OCI-LY1 (cell line): Measurements from ENCODE around the gene RGS2.

Experiments used
- H2AFZ ChIP-seq: fragments of 200-600 bp; sonication (generic), shearing (Covaris generic); 2 replicates; pipeline ENCODE4 v1.6.0; 2014; ENCODE audit warnings: antibody characterized with exemption, mild to moderate bottlenecking, low read length
- H3F3A ChIP-seq: fragments of 200-600 bp; sonication (generic), shearing (Covaris generic); 2 replicates; pipeline ENCODE4 v1.6.0; 2014; ENCODE audit warnings: mild to moderate bottlenecking, antibody characterized with exemption, low read length, moderate library complexity; ENCODE audit not compliant: insufficient read depth
- H3K27ac ChIP-seq: fragments of 200-600 bp; sonication (generic); 2 replicates; pipeline ENCODE4 v1.5.1; 2014; ENCODE audit warnings: low read length, mixed run types, mild to moderate bottlenecking, low read depth; ENCODE audit not compliant: poor library complexity, severe bottlenecking
- H3K27me3 ChIP-seq: fragments of 200-600 bp; sonication (generic); 2 replicates; pipeline ENCODE4 v1.6.0; 2014; ENCODE audit warnings: antibody characterized with exemption, mild to moderate bottlenecking, low read length, moderate library complexity; ENCODE audit not compliant: insufficient read depth
- H3K36me3 ChIP-seq: fragments of 200-600 bp; sonication (generic); 2 replicates; pipeline ENCODE4 v1.6.1; 2014; ENCODE audit warnings: mild to moderate bottlenecking, antibody characterized with exemption, low read length, moderate library complexity, mixed read lengths; ENCODE audit not compliant: insufficient read depth
- H3K4me1 ChIP-seq: fragments of 200-600 bp; sonication (generic); 2 replicates; pipeline ENCODE4 v1.5.1; 2014; ENCODE audit warnings: mild to moderate bottlenecking, low read length, moderate library complexity; ENCODE audit not compliant: insufficient read depth, severe bottlenecking
- H3K4me2 ChIP-seq: fragments of 200-600 bp; sonication (generic), shearing (Covaris generic); 2 replicates; pipeline ENCODE4 v1.6.1; 2014; ENCODE audit warnings: low read length
- H3K4me3 ChIP-seq: fragments of 200-600 bp; sonication (generic); 2 replicates; pipeline ENCODE4 v1.5.1; 2014; ENCODE audit warnings: low read length, low read depth, mild to moderate bottlenecking, mixed read lengths; ENCODE audit not compliant: poor library complexity, severe bottlenecking
- H3K79me2 ChIP-seq: fragments of 200-600 bp; shearing (Covaris generic); 2 replicates; pipeline ENCODE4 v1.6.1; 2016; ENCODE audit warnings: mixed run types, low read length, mixed read lengths; ENCODE audit not compliant: insufficient read depth
- H3K9ac ChIP-seq: fragments of 200-600 bp; sonication (generic), shearing (Covaris generic); 2 replicates; pipeline ENCODE4 v1.6.1; 2014; ENCODE audit warnings: mild to moderate bottlenecking, low read length, mixed read lengths
- H3K9me2 ChIP-seq: fragments of 200-600 bp; sonication (generic), shearing (Covaris generic); 2 replicates; pipeline ENCODE4 v1.6.1; 2014; ENCODE audit warnings: low read depth, mild to moderate bottlenecking, low read length, mixed read lengths
- H3K9me3 ChIP-seq: fragments of 200-600 bp; shearing (Covaris generic); 2 replicates; pipeline ENCODE4 v1.6.1; 2014; ENCODE audit warnings: low read length, mixed read lengths
- H4K20me1 ChIP-seq: fragments of 200-600 bp; sonication (generic), shearing (Covaris generic); 2 replicates; pipeline ENCODE4 v1.6.0; 2016; ENCODE audit warnings: mild to moderate bottlenecking, low read length; ENCODE audit not compliant: insufficient read depth
- CTCF ChIP-seq: fragments of 200-600 bp; sonication (generic), shearing (Covaris generic); IDR thresholded peaks from 2 replicates; pipeline ENCODE4 v1.5.1; 2017; ENCODE audit warnings: mild to moderate bottlenecking, antibody characterized with exemption, low read length, moderate library complexity, mixed read lengths
- EZH2 ChIP-seq: fragments of 200-600 bp; sonication (generic), shearing (Covaris generic); IDR thresholded peaks from 2 replicates; pipeline ENCODE4 v1.8.0; 2017; ENCODE audit warnings: borderline replicate concordance, mixed run types, mild to moderate bottlenecking, antibody characterized with exemption, low read length, moderate library complexity, mixed read lengths

RGS2 gene

DNA sequence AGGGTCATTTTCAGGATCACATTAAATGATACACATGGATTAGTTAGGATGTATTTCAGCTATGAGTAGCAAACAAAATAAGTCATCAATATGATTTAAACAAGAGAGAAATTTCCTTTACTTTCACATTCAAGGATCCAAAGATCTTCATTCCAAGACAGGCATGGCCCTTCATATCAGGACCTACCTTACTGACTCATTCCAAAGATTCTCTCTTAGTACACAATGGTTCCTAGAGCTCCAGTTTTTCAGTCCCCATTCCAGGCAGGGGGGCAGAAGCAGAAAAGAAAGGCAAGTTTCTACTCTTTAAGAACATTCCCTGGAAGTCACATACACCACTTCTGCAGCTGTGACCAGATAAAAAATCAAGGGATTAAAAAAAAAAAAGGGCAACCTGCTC is 23.7 kb downstream of the RGS2 start:
- no peak overlapping the region for H2AFZ ChIP-seq
- no peak for TF ChIP-seq EZH2
- no peak for TF ChIP-seq CTCF
- H3K4me2 ChIP-seq, result no peak overlapping the region
- H3K79me2 ChIP-seq, result no peaks in the 10 kb centered on the region
- no peaks in the 10 kb centered on the region for H3K9me2 ChIP-seq
- no peak overlapping the region for H3K4me3 ChIP-seq
- H3F3A ChIP-seq, result no peaks in the 10 kb centered on the region
- H4K20me1 ChIP-seq, result no peaks in the 10 kb centered on the region
- H3K27ac ChIP-seq, result no peak overlapping the region
- H3K4me1 ChIP-seq, result no peaks in the 10 kb centered on the region
- H3K27me3 ChIP-seq, result no peaks in the 10 kb centered on the region
- H3K9me3 ChIP-seq, result no peaks in the 10 kb centered on the region
- no peak overlapping the region for H3K9ac ChIP-seq
- H3K36me3 ChIP-seq, result no peaks in the 10 kb centered on the region

DNA sequence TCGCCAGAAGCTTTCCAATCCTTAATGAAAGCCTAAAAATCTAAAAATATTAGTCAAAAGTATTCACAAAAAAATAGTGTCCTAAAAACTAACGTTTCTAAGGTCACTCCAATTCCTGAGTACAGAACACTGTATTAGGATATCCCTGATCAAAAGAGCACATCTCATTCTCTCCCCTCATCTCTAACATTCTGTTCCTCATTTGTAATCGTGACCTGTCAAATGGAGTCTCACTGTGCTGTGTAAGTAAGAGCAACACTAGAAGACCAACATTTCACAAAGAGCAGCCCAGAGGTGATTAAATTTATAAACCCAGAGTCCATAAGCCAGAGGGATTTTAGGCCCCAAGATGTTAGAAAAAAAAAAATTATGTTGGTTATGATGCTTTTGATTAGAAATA is 26.3 kb downstream of the RGS2 start:
- Histone ChIP-seq H2AFZ (no peak overlapping the region), H3F3A (no peaks in the 10 kb centered on the region), H3K27ac (no peak overlapping the region), H3K9ac (no peak overlapping the region), H3K9me2 (no peaks in the 10 kb centered on the region), H3K79me2 (no peaks in the 10 kb centered on the region), H3K36me3 (no peaks in the 10 kb centered on the region), H3K27me3 (no peaks in the 10 kb centered on the region), H3K4me1 (no peaks in the 10 kb centered on the region), H4K20me1 (no peaks in the 10 kb centered on the region), H3K4me2 (no peak overlapping the region), H3K9me3 (no peaks in the 10 kb centered on the region), H3K4me3 (no peak overlapping the region)
- TF ChIP-seq EZH2 (no peak), CTCF (no peak)

DNA sequence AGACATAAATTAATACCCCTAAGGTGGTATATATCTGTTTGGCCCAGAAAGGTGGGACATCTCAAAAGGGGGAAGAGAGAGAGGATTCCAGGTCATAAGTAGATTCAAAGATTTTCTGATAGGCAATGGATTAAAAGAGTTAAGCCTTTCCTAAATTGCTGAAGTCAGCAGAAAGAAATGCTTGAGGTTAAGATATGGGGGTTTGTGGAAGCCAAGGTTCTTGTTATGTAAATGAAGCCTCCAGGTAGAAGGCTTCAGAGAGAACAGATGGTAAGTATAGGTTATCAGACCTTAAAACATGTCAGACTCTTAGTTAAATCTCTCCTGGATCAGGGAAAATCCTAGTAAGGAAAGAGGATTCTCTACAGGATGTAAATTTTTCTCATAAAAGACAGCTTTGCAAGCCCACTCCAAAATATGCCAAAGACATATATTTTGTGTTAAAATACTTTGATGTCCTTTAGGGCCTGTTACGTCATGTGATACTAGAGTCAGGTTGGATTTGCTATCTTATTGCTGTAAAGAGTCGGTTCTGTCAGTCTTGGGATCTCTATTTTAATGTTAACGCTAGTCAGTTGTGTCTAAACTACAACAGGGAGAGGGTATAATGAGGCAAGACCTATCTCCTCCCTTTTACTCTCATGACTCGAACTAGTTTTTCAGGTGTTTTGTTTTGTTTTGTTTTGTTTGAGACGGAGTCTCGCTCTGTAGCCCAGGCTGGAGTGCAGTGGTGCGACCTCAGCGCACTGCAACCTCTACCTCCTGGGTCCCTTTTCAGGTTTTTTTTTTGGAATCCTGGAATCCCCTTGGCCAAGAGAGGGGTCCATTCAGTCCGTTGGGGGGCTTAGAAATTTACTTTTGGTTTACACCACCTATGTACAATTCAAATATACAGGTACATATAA is 30.6 kb downstream of the RGS2 start:
- Histone ChIP-seq H3K27ac (no peak overlapping the region), H4K20me1 (no peaks in the 10 kb centered on the region), H3K9me2 (no peaks in the 10 kb centered on the region), H3F3A (no peaks in the 10 kb centered on the region), H3K4me3 (no peak overlapping the region), H3K9me3 (no peaks in the 10 kb centered on the region), H3K9ac (no peak overlapping the region), H3K27me3 (no peaks in the 10 kb centered on the region), H2AFZ (no peak overlapping the region), H3K36me3 (no peaks in the 10 kb centered on the region), H3K79me2 (no peaks in the 10 kb centered on the region), H3K4me1 (no peaks in the 10 kb centered on the region), H3K4me2 (no peak overlapping the region)
- TF ChIP-seq EZH2, result no peak

- Histone ChIP-seq H3K9me2 (no peaks in the 10 kb centered on the region), H3K36me3 (no peaks in the 10 kb centered on the region), H3F3A (no peaks in the 10 kb centered on the region), H3K9ac (no peak overlapping the region), H3K27me3 (no peaks in the 10 kb centered on the region), H3K9me3 (no peaks in the 10 kb centered on the region), H3K4me1 (no peaks in the 10 kb centered on the region), H2AFZ (no peak overlapping the region), H3K27ac (no peak overlapping the region), H3K4me3 (no peak overlapping the region), H4K20me1 (no peaks in the 10 kb centered on the region), H3K4me2 (no peak overlapping the region), H3K79me2 (no peaks in the 10 kb centered on the region)
- TF ChIP-seq EZH2 (no peak), CTCF (no peak)
Measured at GRCh38 chr1:192844360-192844759, 35.5 kb downstream of the RGS2 start.
